Stimulated activated CD4-positive, alpha-beta T cell treated with anti-CD3 and anti-CD28 coated beads, Interleukin-15, amount 100 ng/mL, for 24 hours (primary cell): Measurements from ENCODE around the gene SMAD9.

Experiments
- DNase-seq: peaks from one replicate; pipeline ENCODE4 v3.0.0-alpha.2; 2020

Gene SMAD9

GRCh38 chr13:36862002-36862685 lies 57.9 kb downstream of the SMAD9 start:
- no peak for DNase-seq

GRCh38 chr13:36859259-36859658 lies 60.8 kb downstream of the SMAD9 start:
- DNase-seq: no peak

GRCh38 chr13:36858290-36858689 lies 61.7 kb downstream of the SMAD9 start:
- no peak for DNase-seq

GRCh38 chr13:36857253-36857652 lies 62.8 kb downstream of the SMAD9 start:
- no peak for DNase-seq

- peak; percentile 27 for DNase-seq
Measured at GRCh38 chr13:36850790-36851438, 69.1 kb downstream of the SMAD9 start.

GRCh38 chr13:36848199-36848982 lies 71.6 kb downstream of the SMAD9 start:
- peak; percentile 35 for DNase-seq

- no peak for DNase-seq
Measured at GRCh38 chr13:36847606-36848005, 72.4 kb downstream of the SMAD9 start.

GRCh38 chr13:36841391-36841790 lies 78.6 kb downstream of the SMAD9 start:
- DNase-seq: no peak

GRCh38 chr13:36840718-36841250 lies 79.3 kb downstream of the SMAD9 start:
- DNase-seq: no peak

GRCh38 chr13:36839981-36840380 lies 80.1 kb downstream of the SMAD9 start:
- DNase-seq: no peak

GRCh38 chr13:36839281-36839680 lies 80.8 kb downstream of the SMAD9 start:
- no peak for DNase-seq

- DNase-seq: no peak
Measured at GRCh38 chr13:36837354-36838092, 82.5 kb downstream of the SMAD9 start.

- no peak for DNase-seq
Measured at GRCh38 chr13:36834299-36834698, 85.7 kb downstream of the SMAD9 start.

GRCh38 chr13:36831291-36831690 lies 88.7 kb downstream of the SMAD9 start:
- no peak for DNase-seq

GRCh38 chr13:36829753-36830152 lies 90.3 kb downstream of the SMAD9 start:
- no peak for DNase-seq

GRCh38 chr13:36822785-36823184 lies 97.3 kb downstream of the SMAD9 start:
- no peak for DNase-seq

GRCh38 chr13:36820222-36820621 lies 99.8 kb downstream of the SMAD9 start:
- no peak for DNase-seq

GRCh38 chr13:36819739-36820090 lies 100.3 kb downstream of the SMAD9 start:
- peak; percentile 53 for DNase-seq

GRCh38 chr13:36818804-36819738 lies 101.0 kb downstream of the SMAD9 start, which contains the start of gene RFXAP:
Gene RFXAP (plus strand): TSS chr13:36819222. CDS start chr13:36819358, 136 bp downstream.
- DNase-seq: peak; percentile 93

- DNase-seq: no peak
Measured at GRCh38 chr13:36817996-36818803, 101.8 kb downstream of the SMAD9 start.

GRCh38 chr13:36815062-36815461 lies 105.0 kb downstream of the SMAD9 start:
- DNase-seq: no peak
